ENCODE data around the gene SNX18.

Gene SNX18

DNA sequence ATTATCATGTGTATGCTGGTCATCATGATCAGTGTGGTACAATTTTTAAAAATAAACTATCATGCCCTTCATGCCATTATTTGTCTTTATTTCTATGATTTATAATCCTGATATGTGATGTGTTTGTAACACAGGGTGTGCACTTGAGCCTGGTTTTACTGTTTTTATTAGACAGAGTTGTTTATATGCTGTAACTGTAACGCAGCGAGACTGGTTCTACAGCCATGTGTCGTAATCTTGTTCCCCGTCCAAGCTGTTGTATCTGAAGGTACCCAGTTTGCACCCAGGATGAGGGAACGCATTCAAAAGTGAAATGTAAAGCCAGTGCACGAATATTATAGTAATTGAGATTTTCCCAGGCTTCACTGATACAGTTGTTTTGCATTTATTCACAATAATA lies 28.2 kb downstream of the SNX18 start:
- no peak for DNase-seq

DNA sequence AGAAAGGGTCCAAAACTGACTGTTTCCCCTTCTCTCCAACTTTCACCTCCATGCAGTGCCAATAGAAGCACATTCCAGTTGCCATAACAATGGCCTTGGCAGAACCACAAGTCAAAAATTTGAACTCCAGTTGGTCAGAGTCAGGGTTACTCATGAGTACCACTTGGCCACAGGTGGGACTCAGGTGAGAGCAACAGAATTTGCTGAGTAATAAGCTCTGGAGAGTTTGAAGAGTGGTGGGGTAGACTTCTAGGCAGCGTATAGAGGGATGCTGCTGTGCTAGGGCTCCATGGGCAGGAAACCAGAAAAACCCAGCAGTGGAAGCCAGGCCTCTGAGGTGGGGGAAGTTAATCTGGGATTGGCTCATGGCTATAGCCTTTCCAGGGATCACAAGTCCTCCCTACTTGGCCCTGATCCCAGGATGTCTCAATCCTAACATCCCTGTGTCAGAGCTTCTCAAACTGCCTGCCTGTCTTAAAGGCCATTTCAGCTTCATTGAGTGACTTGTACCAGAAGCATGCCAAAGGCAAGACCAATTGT lies 30.2 kb downstream of the SNX18 start:
- DNase-seq: no peak

DNA sequence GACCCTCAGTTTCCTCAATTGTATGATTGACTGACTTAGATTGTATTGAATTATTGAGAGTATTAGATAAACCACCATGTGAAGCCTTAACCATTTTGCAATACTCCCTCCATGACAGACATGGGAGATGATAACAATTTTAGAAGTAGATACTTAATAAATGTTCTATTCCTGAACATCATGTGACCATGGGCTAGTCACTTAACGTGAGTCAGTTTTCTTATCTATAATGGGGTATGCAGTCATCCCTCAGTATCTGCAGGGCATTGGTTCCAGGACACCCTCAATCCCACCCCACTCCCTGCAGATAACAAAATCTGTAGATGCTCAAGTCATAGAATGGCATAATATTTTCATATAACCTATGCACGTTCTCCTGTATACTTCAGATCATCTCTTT lies 31.0 kb downstream of the SNX18 start:
- DNase-seq: no peak

DNA sequence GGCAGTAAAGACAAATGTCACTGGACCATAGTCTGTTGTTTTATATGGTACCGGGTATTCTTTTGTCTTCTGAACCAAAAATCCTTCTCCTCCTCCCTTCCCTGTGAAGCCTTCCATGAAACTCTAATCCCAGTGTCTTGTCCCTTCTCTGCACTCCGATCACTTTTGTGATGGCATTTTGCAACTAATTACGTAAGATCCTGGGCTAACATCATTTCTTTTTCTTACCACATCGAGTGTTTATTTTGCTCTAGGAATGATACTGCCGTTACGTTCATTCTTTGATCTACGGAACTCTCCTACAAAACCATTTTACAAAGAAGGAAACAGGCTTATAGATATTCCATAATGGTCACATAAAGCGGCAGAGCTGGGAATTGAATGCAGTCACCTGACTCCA lies 33.7 kb downstream of the SNX18 start:
- no peak for DNase-seq

DNA sequence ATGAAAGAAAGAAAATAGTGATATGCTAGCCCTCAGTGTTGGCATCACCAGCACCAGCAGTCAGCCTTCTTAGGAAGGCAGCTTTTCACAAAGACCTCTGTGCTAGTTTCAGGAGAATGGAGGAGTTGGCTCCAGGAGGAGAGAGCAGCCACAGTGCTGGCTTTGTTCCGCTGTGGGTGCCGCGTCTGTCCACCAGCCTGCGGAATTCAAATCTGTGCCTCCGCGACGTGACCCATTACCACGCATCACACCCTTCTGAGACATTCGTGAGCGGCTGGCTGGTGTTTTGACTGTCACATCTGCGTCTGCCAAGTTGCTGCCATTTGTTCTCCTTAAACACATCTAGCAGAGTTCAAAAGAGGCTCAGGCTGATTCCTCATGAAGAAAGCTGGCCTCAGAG lies 34.4 kb downstream of the SNX18 start:
- no peak for DNase-seq

DNA sequence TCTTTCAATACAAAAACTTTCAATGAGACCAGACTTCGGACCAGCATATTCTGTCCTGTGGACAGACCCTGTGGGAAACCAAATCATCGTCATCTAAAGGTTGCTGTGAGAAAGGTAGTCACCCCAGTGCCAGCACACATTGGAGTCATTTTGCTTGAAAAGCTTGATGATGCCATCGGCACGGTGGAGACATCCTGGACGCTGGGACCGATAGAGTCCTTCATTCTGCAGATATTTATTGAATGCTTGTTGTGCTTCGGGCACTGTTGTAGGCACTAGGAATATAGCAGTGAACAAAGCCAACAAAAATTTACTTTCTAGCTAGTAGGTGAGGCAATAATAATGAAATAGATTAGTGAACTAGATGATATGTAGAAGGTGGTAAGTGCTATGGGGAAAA lies 34.9 kb downstream of the SNX18 start:
- DNase-seq: no peak

DNA sequence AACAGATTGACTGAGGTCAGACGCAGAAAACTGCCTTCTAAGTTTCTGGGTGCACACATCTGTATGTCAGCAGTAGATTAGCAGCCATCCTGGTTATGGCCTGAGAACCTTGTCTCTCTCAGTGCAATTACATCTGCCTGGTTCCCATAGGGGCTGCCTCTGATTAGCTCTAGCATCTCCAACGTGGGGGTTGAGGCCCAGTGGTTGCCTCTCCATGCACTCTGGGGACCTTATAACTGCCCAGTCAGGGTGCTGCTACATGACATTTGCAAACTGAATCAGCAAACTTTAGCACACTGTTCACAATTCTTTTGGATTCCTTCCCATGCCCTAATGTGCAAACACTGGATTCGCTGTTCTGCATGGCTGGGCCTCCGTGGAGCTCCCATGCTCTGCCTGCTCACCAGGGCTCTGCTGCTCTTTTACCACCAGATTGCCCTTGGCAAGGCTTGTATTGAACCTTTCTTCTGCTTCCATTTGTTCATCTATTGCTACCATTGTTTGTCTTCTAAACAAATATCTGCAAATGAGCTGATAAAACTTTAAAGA lies 36.2 kb downstream of the SNX18 start:
- DNase-seq: no peak

DNA sequence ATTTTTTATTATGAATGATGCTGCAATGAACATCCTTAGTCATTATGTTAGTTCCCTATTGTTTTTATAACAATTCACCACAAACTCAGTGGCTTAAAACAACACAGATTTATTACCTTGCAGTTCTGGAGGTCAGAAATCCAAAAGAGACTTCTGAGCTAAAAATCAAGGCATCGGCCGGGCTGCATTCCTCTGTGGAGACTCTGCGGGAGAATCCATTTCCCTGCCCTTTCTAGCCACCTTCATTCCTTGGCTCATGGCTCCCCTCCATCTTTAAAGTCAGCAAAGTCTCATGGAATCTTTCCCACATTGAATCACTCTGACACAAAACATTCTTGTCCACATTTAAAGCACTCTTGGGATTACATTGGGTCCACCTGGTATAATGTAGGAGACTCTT lies 38.6 kb downstream of the SNX18 start:
- DNase-seq: no peak

DNA sequence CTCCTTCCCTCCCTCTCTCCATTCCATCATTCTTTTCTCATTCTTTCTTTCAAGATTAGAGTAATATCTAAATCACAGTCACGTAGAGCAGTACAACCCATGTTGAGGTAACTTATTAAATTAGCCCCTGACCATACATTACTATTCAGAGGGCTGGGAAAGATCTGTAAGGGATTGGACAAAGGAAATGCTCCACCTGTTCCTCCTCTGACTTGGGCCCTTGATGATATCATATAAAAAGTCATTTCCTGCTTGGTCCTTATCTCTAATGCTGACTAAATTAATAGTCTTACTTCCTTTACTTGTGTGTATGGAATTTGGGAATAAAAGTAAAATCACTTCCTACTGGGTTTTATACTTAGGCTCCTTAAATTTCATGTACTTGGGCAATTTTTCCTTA lies 40.8 kb downstream of the SNX18 start:
- no peak for DNase-seq

DNA sequence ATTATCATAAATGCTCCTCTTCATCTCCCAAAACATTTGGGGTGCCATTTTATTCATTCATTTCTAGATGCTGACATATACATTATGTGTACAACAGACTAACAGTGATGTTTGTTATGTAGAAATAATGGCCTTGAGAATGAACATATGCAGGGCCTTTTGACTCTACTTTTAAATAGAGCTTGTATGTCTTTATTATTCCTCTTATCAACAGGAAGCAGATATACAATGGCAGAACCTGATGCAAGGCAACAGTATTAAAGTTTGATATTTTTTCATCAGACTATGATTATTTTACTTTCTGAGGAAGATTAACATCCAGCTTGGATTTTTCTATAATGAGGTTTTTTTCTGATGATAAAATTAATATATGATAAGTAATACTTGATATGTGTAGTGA lies 44.1 kb downstream of the SNX18 start:
- no peak for DNase-seq

DNA sequence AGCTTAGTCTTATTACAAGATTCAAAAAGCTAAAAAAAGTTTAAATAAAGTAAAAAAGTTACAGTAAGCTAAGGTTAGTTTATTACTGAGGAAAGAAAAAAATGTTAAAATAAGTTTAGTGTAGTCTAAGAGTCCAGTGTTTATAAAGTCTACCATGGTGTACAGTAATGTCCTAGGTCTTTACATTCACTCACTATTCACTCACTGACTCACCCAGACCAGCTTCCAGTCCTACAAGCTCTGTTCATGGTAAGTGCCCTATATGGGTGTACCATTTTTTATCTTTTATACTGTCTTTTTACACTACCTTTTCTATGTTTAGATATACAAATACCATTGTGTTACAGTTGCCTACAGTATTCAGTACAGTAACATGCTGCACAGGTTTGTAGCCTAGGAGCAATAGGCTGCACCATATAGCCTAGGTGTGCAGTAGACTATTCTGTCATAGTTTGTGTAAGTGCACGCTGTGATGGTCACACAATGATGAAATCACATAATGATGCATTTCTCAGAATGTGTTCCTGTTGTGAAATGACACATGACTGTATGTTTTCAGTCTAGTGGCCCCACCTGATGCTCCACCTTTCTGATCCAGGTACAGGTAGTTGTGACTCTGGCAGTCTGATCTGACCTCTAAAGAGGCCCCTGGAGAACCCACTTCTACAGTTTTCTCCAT lies 45.7 kb downstream of the SNX18 start:
- no peak for DNase-seq

DNA sequence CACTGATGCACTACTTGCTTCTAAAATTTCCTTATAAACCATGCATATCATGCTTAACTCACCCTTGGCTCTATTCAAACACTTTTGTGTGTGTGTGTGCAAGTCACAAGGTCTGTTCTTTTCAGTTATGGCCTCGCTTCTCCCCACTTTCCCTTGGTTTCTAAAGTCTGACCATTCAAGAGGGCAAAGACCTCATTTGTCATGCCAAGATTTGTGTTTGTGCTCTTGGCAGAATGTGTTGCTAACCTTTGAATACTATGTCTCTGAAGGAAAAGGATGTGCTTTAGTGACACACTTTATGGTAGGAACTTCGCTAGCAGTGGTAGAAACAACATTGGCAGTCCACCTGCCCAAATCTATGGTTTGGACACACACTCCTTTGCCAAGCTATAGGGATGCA lies 50.4 kb downstream of the SNX18 start:
- no peak for DNase-seq

DNA sequence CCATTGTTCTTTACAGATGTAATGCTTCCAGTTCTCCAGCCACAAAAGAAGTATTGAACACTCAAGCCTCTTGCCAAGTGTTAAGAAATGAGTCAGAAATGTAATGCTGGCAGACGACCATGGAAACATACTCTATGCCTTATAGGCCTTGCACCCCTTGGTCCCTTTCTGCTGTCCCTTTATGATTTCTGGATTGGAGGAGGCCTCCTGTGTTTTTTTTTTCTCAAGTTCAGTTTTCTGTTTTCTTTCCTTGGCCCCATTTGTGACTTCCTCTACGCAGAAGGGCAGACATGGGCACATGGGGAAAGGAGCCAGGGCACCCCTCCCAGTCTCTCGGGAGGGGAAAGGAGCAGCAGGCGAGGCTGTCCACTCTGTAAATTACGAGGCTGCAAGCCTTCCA lies 53.4 kb downstream of the SNX18 start:
- DNase-seq: no peak

DNA sequence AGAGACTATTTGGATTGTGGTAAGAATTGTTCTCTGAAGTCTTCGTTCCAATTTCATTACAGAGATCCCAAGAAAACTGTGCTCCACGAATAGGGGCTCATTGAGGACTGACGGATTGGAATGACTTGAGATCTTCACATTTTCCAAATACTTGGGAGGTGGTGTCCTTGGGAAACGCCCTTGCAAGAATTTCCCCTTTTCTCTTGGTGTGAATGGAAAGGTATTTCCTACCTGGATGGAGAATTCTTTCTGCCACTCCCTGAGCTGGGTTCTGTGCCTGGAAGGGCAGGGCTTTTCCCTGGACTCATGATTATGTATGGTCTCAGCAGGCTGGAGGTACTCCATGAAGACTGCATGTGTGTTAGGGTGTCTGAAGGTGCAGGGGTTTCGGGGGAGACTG lies 53.9 kb downstream of the SNX18 start:
- no peak for DNase-seq

DNA sequence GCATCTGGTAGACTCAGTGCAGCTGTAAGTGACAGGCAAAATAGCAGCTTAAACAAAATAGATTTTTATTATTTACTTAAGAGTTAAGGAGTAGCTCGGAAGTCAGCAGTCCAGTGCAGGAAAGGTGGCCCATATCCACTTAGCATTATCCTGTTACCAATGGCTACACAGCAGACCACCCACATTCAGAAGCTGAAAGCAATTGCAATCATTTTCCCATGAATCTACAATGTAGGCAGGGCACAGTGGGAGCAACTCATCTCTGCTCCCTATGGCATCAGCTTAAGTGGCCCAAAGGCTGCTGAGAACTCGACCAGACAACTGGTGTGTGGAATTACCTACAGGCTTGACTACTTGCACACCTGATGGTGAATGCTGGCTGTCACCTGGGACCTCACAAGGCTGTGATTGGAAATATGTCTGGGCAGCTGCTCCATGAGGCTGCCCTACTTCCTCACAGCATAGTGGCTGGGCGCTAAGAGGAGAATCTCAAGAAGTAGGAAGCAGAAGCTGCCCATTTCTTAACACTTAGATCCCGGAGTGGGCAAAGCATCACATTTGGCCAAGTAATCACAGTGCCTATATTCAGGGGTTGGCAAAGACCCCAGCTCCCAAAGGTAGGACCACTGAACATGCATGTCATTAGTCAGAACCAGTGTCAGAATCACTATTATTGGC lies 56.4 kb downstream of the SNX18 start:
- no peak for DNase-seq

DNA sequence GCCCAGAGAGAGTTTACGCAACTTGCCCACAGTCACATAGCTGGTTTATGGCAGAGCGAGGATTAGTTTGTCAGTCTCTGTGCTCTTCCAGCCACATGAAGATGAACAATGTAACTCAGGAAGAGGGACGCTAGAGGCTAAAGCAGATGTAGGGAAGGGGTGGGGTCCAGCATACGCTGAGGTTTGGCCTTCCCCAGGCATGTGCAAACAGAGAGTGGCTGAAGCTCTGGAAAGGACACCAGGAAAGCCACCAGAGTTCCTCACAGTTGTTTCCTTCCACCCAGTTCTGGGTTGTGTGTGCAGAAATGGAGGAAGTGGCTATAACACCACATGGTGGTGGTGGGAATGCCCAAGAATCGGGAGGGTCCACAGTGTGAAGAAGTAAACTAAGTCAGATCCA lies 60.0 kb downstream of the SNX18 start:
- no peak for DNase-seq

DNA sequence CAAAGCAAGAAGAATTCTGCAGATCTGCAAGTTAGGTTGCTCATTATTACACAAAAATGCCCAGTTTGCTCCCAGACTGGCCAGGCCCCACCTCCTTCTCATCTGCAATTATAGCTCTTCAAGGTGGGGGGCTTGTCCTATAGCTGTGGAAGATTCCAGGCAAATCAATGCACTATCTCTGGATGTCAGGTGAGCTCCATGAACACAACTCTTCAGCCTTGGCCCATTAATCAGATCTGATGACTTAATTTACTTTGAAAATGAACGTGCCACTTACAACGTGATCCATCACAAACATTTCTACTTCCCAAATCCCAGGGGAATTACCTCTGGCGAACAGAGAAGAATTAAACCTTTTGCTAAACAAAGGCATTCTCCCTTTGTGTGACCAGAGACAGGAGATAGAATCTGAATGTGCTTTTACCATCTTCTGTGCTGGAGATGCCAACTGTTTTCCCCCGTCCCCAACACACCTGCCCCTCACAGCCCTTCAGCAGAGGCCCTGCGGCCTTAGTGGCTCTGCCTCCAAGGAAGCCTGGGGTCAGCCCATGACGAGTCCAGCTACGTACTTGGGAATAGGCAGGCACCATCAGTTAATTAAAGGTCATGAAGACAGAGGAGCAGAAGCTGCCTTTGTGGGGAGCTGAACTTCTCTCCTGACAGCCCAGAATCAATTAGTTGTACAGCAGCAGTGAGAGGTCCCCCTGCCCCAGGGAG lies 60.5 kb downstream of the SNX18 start:
- no peak for DNase-seq

DNA sequence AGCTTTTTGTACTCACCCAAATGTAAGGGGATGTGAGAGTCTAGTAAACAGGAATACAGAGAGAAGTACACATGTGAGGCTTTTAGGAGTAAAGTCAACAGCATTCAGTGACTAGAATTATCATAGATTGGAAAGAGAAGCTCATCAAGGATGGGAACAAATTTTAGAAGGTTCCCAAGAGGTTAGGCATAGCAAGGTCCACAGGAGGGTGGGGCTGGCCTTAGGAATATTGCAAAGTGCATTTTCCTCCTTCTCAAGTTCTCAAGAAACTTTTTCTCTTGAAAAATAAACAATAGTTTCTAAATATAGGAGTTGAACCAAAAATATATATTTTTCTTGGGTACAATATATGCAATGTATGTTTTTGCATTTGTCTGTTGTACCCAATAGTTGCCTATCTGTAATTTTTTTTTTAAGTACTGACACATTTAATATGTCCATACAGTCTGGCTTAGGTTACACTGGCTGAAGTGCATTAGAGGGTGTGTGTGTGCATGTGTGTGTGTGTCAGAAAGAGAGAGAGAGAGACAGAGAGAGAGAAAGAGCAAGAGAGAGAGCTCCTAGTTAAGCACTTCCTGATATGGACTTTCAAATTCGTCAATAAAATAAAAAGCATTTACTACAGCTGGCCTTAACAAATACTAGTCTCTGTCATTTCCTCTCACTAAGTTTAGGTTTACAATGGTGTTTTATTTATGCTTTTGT lies 62.2 kb downstream of the SNX18 start:
- no peak for DNase-seq

DNA sequence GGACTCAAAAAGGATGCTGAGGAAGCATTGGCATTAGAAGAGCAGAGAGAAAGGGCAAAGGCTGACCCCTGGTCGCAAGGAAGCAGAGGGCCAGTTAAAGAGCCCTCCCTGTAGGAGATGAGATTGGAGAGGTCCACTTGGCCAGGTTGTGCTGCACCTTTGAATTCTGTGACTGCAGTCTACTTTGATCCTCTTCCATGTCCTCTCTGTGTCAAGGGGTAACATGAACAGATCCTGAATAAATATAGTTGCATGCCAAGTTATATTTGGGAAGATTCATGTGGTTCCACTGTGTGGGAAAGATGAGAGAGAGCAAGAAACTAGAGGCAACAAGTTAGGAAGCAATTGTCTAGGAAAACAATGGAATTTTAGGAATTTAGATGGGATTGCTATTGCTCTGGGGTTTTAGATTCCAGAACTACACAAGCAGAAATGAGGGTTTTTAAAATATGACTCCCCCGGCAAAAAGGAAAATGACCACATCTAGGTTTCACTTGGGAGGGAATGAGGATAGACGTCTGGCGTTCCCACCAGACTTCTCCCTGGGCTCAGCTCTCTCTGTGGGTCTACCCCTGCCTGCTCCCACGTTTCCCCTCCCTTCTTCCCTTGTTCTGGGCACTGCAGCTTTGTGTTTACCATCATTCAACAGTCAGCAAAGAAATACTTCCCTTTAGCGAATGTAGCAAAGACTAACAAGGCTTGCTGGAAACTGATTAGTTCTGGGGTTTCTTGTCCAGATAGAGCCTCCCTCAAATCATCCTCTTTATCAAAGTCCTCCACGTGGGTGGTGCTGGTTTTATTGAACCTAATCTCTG lies 63.6 kb downstream of the SNX18 start:
- no peak for DNase-seq

DNA sequence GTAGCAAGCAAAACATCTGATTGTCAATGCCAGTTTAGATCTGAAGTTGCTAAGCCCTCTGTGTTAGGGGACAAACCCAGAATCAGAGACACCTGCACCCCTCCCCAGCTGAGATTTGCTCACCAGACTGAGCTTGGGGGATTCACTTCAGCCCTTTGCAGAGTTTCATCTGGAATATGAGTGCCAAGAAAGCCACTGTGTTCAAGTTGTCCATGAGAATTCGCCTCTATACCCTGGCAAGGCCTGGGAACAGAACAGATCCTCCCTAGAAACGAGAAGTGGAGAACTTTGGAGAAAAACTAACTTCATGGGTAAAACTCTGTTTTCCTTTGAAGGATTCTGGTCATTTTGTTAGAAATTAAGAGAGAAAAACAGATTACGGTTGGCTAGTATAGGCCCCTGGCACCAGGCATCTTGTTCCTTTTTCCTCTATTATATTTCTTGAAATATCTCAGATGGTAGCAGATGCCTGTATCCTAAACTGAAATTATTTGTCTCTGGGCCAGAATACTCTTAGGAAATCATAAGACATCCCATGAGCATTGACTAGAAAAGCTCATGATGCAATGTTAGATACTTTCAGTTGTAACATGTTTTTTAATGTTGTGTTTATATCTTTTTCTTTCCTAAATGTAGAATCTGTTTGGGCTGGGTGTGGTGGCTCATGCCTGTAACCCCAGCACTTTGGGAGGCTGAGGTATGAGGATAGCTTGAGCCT lies 64.4 kb downstream of the SNX18 start:
- DNase-seq: no peak

DNA sequence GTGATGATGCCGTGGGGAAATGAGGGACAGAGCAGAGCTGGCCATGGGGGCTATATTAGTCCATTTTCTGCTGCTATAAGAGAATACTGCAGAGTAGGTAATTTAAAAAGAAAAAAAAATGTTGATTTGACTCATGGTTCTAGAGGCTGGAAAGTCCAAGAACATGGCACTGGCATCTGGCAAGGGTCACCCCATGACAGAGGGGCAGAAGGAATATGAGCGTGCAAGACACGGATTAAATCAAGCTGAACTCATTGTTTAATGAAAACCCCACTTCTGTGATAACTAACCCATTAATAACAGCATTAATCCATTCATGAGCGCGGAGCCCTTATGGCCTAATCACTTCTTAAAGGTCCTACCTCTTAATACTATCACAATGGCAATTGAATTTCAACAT lies 68.8 kb downstream of the SNX18 start:
- DNase-seq: no peak

DNA sequence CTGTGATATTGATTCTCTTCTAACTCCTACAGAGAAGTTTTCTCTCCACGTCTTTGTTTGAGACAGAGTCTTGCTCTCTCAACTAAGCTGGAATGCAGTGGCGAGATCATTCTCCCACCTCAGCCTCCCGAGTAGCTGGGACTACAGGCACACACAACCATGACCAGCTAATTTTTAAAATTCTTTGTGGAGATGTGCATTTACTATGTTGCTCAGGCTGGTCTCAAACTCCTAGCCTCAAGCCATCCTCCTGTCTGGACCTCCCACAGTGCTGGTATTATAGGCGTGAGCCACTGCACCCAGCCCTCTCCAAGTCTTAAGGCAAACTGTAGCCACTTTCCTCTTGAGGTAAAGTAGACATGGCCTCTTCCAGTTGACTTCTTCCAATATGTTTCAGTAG lies 72.2 kb downstream of the SNX18 start:
- no peak for DNase-seq

Data from NCI-H345 (cell line).